HepG2 (cell line): ENCODE measurements around the gene HSPA1L. TPM values are rescaled to one million over a fixed set of nuclear protein-coding genes. Genes with fewer than 3 reads are reported as not detected.

Experiments
- DNMT1 ChIP-seq: sonication (generic); formaldehyde crosslinking; IDR thresholded peaks from 2 replicates; pipeline ENCODE4 v1.5.1; 2020; ENCODE audit warnings: mild to moderate bottlenecking, missing genetic modification reagents
- GMEB2 ChIP-seq: IDR thresholded peaks from 2 replicates; pipeline ENCODE4 v1.6.1; 2016; ENCODE audit warnings: missing biosample characterization, missing genetic modification reagents, low read depth
- HES4 ChIP-seq: sonication (generic); formaldehyde crosslinking; IDR thresholded peaks from 2 replicates; pipeline ENCODE4 v1.9.0; 2021; ENCODE audit warnings: mild to moderate bottlenecking, missing genetic modification reagents, borderline replicate concordance
- KDM6A ChIP-seq: IDR thresholded peaks from 2 replicates; pipeline ENCODE4 v1.6.1; 2016; ENCODE audit warnings: low read depth
- MATR3 ChIP-seq: sonication (generic); formaldehyde crosslinking; IDR thresholded peaks from 2 replicates; pipeline ENCODE4 v1.4.0; 2020; ENCODE audit warnings: missing genetic modification reagents
- MXI1 ChIP-seq: IDR thresholded peaks from 3 replicates; pipeline ENCODE4 v1.6.1; 2012; ENCODE audit warnings: low read depth, low read length, inconsistent platforms, borderline replicate concordance
- NR1H2 ChIP-seq: sonication (generic); formaldehyde crosslinking; IDR thresholded peaks from 2 replicates; pipeline ENCODE4 v1.8.1; 2022; ENCODE audit warnings: low read depth, missing genetic modification reagents, borderline replicate concordance
- PRDM4 ChIP-seq: sonication (generic); formaldehyde crosslinking; IDR thresholded peaks from 2 replicates; pipeline ENCODE4 v1.9.0; 2021; ENCODE audit warnings: missing genetic modification reagents, borderline replicate concordance
- RARG ChIP-seq: sonication (generic); formaldehyde crosslinking; IDR thresholded peaks from 2 replicates; pipeline ENCODE4 v1.4.0; 2020; ENCODE audit warnings: low read depth, mild to moderate bottlenecking, missing genetic modification reagents
- RXRB ChIP-seq: IDR thresholded peaks from 2 replicates; pipeline ENCODE4 v1.6.1; 2016; ENCODE audit warnings: borderline replicate concordance, missing genetic modification reagents, missing compliant biosample characterization
- SIN3B ChIP-seq: fragments of 150-350 bp; IDR thresholded peaks from 2 replicates; pipeline ENCODE4 v1.6.1; 2014; ENCODE audit warnings: low read length
- SMAD1 ChIP-seq: sonication (generic); formaldehyde crosslinking; IDR thresholded peaks from 2 replicates; pipeline ENCODE4 v1.4.0; 2020; ENCODE audit warnings: missing genetic modification reagents, low read depth, mild to moderate bottlenecking, borderline replicate concordance
- SP1 ChIP-seq, 2 experiments: fragments of 450-650 bp in 1 of 2; sonication (generic) in 1 of 2; formaldehyde crosslinking in 1 of 2; IDR thresholded peaks; 2 replicates each; pipeline versions ENCODE4 v1.4.0 to v1.6.1; 2016 to 2020; ENCODE audit warnings: missing genetic modification reagents in 1 of 2
- SRF ChIP-seq: IDR thresholded peaks from 2 replicates; pipeline ENCODE4 v1.6.1; 2011; ENCODE audit warnings: mild to moderate bottlenecking, low read depth, low read length, moderate library complexity
- TOE1 ChIP-seq: sonication (generic); formaldehyde crosslinking; IDR thresholded peaks from 2 replicates; pipeline ENCODE4 v1.4.0; 2020; ENCODE audit warnings: mild to moderate bottlenecking, missing genetic modification reagents
- ZFX ChIP-seq: sonication (generic); formaldehyde crosslinking; IDR thresholded peaks from 2 replicates; pipeline ENCODE4 v1.4.0; 2020; ENCODE audit warnings: mild to moderate bottlenecking, low read depth, missing genetic modification reagents, moderate library complexity
- ZNF232 ChIP-seq: sonication (generic); formaldehyde crosslinking; IDR thresholded peaks from 2 replicates; pipeline ENCODE4 v1.4.0; 2020; ENCODE audit warnings: missing genetic modification reagents, borderline replicate concordance
- ZNF569 ChIP-seq: sonication (generic); formaldehyde crosslinking; IDR thresholded peaks from 2 replicates; pipeline ENCODE4 v1.5.0; 2020; ENCODE audit warnings: mild to moderate bottlenecking, missing genetic modification reagents, moderate library complexity, borderline replicate concordance
- ZNF776 ChIP-seq: sonication (generic); formaldehyde crosslinking; IDR thresholded peaks from 2 replicates; pipeline ENCODE4 v1.4.0; 2020; ENCODE audit warnings: mild to moderate bottlenecking, missing genetic modification reagents
- ZSCAN25 ChIP-seq: sonication (generic); formaldehyde crosslinking; IDR thresholded peaks from 2 replicates; pipeline ENCODE4 v1.8.0; 2022; ENCODE audit warnings: mild to moderate bottlenecking, missing genetic modification reagents
- polyA plus RNA-seq, 8 experiments: library from polyadenylated mRNA; depleted of rRNA in 3 of 8; stranded (reverse) in 7 of 8; unstranded in 1 of 8; fragments of >200 nt; fragmentation: Illumina TruSeq in 4 of 8; extraction: Trizol in 4 of 8; gene quantifications; 2 replicates each; pipeline versions ENCODE4 v1.2.1 to v1.2.3, GENCODE V29; 2011 to 2016; ENCODE audit warnings: low read depth in 4 of 8, missing spikeins in 1 of 8, mixed read lengths in 1 of 8; ENCODE audit not compliant: insufficient read depth in 1 of 8
- total RNA-seq, 5 experiments: library from RNA; depleted of rRNA; stranded (reverse); fragments of >200 nt; fragmentation: Illumina TruSeq; extraction: Trizol; gene quantifications; 2 replicates each; pipeline ENCODE4 v1.2.3, GENCODE V29; 2016; ENCODE audit warnings: low read depth in 1 of 5
- TF ChIP-seq, protein P1 (sequence below): sonication (generic); formaldehyde crosslinking; IDR thresholded peaks from 2 replicates; pipeline ENCODE4 v1.8.1; 2022; ENCODE audit warnings: low read depth, mild to moderate bottlenecking, missing genetic modification reagents

Gene HSPA1L
- total and polyA plus RNA-seq, 2 of the 13 experiments (the other 11 are each of a cell fraction or from before 2014, with no cell fraction given) = 0.55 to 1.0 TPM

GRCh38 chr6:31806470-31807272 is 8.4 kb downstream of the HSPA1L start, which contains the start of gene LSM2 (continued):
- TF ChIP-seq SMAD1 (CRISPR knock-in tag) = peak; percentile 86; the same call in 1 of the 2 replicates
- TF ChIP-seq, protein P1, sequence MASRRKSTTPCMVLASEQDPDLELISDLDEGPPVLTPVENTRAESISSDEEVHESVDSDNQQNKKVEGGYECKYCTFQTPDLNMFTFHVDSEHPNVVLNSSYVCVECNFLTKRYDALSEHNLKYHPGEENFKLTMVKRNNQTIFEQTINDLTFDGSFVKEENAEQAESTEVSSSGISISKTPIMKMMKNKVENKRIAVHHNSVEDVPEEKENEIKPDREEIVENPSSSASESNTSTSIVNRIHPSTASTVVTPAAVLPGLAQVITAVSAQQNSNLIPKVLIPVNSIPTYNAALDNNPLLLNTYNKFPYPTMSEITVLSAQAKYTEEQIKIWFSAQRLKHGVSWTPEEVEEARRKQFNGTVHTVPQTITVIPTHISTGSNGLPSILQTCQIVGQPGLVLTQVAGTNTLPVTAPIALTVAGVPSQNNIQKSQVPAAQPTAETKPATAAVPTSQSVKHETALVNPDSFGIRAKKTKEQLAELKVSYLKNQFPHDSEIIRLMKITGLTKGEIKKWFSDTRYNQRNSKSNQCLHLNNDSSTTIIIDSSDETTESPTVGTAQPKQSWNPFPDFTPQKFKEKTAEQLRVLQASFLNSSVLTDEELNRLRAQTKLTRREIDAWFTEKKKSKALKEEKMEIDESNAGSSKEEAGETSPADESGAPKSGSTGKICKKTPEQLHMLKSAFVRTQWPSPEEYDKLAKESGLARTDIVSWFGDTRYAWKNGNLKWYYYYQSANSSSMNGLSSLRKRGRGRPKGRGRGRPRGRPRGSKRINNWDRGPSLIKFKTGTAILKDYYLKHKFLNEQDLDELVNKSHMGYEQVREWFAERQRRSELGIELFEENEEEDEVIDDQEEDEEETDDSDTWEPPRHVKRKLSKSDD = peak; percentile 96
- no peak for TF ChIP-seq TOE1
- TF ChIP-seq MXI1 = peak; percentile 80; the same call in 2 of the 3 replicates
- peak; percentile 29; the same call in 1 of the 2 replicates for TF ChIP-seq KDM6A (CRISPR knock-in tag)
- no peak for TF ChIP-seq SP1 (IDR thresholded peaks at IDR 0.05)
- TF ChIP-seq SP1 (CRISPR knock-in tag; IDR thresholded peaks at IDR 0.05) = peak; percentile 77
- no peak for TF ChIP-seq PRDM4 (CRISPR knock-in tag)
- TF ChIP-seq SIN3B = peak; percentile 73
- TF ChIP-seq NR1H2 = no peak
- peak; percentile 64; the same call in 1 of the 2 replicates for TF ChIP-seq RXRB (CRISPR knock-in tag)
- 0 out of 2 replicates have a peak, but pooled peaks have one; percentile 19 for TF ChIP-seq ZNF569 (CRISPR knock-in tag)
- TF ChIP-seq ZFX (CRISPR knock-in tag) = peak; percentile 99
- TF ChIP-seq HES4 = peak; percentile 87
- peak; percentile 94 for TF ChIP-seq ZNF232 (CRISPR knock-in tag)
- TF ChIP-seq GMEB2 (CRISPR knock-in tag) = no peak
- TF ChIP-seq MATR3 (CRISPR knock-in tag) = no peak
- peak; percentile 70; the same call in 1 of the 2 replicates for TF ChIP-seq DNMT1 (CRISPR knock-in tag)
- TF ChIP-seq ZNF776 (CRISPR knock-in tag) = no peak; the same call in 1 of the 2 replicates
- no peak for TF ChIP-seq RARG
- no peak for TF ChIP-seq SRF
- TF ChIP-seq ZSCAN25 (CRISPR knock-in tag) = peak; percentile 78
